ENCODE data around the gene METRNL. TPM values are rescaled to one million over a fixed set of nuclear protein-coding genes. Genes with fewer than 3 reads are reported as not detected.
A peak's percentile ranks its signal among the peaks of the same experiment; 100 is the strongest.
"Not testable (repeated sequence)": the region's sequence is repeated elsewhere in the genome, so short reads cannot be mapped to it uniquely, and the experiment has no call there.

Gene METRNL
- total and polyA plus RNA-seq, 12 donors: 39.0 to 134 (median 70.9) TPM

- intact Hi-C loops (cut with DNase I): loop anchor here in 1 of 10 donors (5.0 kb wide), 1 partner anchor 50 kb away; no protein-coding TSS in a partner anchor
- WGBS, 2 donors: 92 to 93% methylated on average over 8 of the region's 8 CpGs
These were observed 36.8 kb upstream of the METRNL start for GRCh38 chr17:83042522-83043158.

GRCh38 chr17:83044479-83044878 lies 34.9 kb upstream of the METRNL start:
- not testable (repeated sequence) for H3K27ac ChIP-seq, DNase-seq, H3K27me3 ChIP-seq, H3K4me3 ChIP-seq, ATAC-seq
- intact Hi-C loops (cut with DNase I): loop anchor here in 1 of 10 donors (5.0 kb wide), 1 partner anchor 52 kb away; no protein-coding TSS in a partner anchor
- H3K9me3 ChIP-seq: peaks cover 0 to 37% (median 25%) of the 10 kb centered on the region in 11 donors
- H3K4me1 ChIP-seq: peaks cover 0 to 17% (median 0%) of the 10 kb centered on the region in 9 donors
- H3K36me3 ChIP-seq: peaks cover 0 to 46% (median 10%) of the 10 kb centered on the region in 9 donors
- WGBS, 2 donors: 97 to 98% methylated on average over 18 of the region's 18 CpGs

More at GRCh38 chr17:83042522-83043158, 36.8 kb upstream of the METRNL start:
- Histone ChIP-seq H3K9me3 (peaks cover 0 to 37% (median 25%) of the 10 kb centered on the region in 11 donors), H3K36me3 (peaks cover 0 to 50% (median 10%) of the 10 kb centered on the region in 9 donors), H3K4me1 (peaks cover 0 to under 1% (median 0%) of the 10 kb centered on the region in 9 donors), H3K4me3 (no peak overlapping the region), H3K27ac (no peak overlapping the region), H3K27me3 (no peaks in the 10 kb centered on the region)
- ATAC-seq (no peak), DNase-seq (no peak)
- TF ChIP-seq, protein P1, sequence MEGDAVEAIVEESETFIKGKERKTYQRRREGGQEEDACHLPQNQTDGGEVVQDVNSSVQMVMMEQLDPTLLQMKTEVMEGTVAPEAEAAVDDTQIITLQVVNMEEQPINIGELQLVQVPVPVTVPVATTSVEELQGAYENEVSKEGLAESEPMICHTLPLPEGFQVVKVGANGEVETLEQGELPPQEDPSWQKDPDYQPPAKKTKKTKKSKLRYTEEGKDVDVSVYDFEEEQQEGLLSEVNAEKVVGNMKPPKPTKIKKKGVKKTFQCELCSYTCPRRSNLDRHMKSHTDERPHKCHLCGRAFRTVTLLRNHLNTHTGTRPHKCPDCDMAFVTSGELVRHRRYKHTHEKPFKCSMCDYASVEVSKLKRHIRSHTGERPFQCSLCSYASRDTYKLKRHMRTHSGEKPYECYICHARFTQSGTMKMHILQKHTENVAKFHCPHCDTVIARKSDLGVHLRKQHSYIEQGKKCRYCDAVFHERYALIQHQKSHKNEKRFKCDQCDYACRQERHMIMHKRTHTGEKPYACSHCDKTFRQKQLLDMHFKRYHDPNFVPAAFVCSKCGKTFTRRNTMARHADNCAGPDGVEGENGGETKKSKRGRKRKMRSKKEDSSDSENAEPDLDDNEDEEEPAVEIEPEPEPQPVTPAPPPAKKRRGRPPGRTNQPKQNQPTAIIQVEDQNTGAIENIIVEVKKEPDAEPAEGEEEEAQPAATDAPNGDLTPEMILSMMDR (IDR thresholded peaks at IDR 0.05): no peak

DNA sequence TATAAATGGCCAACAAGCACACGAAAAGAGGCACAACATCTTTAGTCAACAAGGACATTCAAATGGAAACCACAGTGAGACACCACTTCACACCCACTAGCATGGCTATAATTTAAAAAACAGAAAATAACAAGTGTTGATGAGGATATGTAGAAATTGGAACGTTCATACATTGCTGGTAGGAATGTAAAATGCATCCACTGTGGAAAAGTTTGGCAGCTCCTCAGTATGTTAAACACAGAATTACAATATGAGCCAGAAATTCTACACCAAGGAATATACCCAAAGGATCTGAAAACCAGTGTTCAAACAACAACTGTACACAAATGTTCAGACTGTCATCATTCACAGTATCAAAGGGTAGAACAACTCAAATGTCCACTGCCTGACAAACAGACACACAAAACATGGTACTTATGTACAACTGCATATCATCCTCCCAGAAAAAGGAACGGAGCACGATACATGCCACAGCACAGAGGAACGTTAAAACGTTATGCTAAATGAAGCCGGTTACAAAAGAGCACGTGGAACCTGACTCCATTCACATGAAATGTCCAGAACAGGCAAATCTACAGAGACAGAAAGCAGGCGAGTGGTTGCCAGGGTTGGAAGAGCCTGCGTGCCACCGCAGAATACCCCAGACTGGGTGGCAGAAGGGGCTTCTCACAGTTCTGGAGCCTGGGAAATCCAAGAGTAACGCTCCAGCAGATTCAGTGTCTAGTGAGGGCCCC lies 32.8 kb upstream of the METRNL start:
- Histone ChIP-seq H3K4me3 (no peak overlapping the region), H3K4me1 (peaks cover 0 to 30% (median 3%) of the 10 kb centered on the region in 9 donors), H3K27me3 (no peaks in the 10 kb centered on the region), H3K9me3 (peaks cover 0 to 20% (median 11%) of the 10 kb centered on the region in 11 donors), H3K36me3 (peaks cover 0 to 36% (median 10%) of the 10 kb centered on the region in 9 donors), H3K27ac (no peak overlapping the region)
- 95 to 98% methylated on average over 12 of the region's 12 CpGs for WGBS, 2 donors
- TF ChIP-seq, protein P1 (IDR thresholded peaks at IDR 0.05): no peak
- ATAC-seq: no peak
- intact Hi-C loops (cut with DNase I): no loop called here
- no peak for DNase-seq

DNA sequence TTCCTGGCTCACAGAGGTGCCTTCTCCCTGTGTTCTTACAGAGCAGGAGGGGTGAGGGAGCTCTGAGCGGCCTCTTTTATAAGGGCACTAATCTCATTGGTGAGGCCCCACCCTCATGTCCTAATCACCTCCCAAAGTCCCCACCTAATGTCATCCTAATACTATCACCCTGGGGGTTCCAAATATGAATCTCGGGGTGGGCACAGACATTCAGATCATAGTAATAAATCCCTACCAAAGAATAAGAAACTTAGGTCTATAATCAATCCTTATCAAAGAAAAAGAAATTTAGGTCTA lies 32.3 kb upstream of the METRNL start:
- Histone ChIP-seq H3K4me1 (peaks cover 0 to 33% (median 6%) of the 10 kb centered on the region in 9 donors), H3K9me3 (peaks cover 0 to 15% (median 6%) of the 10 kb centered on the region in 11 donors), H3K27ac (no peak overlapping the region), H3K27me3 (no peaks in the 10 kb centered on the region), H3K4me3 (no peak overlapping the region), H3K36me3 (peaks cover 0 to 31% (median 5%) of the 10 kb centered on the region in 9 donors)
- ATAC-seq: no peak
- DNase-seq: no peak
- intact Hi-C loops (cut with DNase I): no loop called here
- TF ChIP-seq, protein P1 (IDR thresholded peaks at IDR 0.05): no peak
- 68 to 78% methylated on average over 2 of the region's 2 CpGs for WGBS, 2 donors

GRCh38 chr17:83047818-83048475 lies 31.5 kb upstream of the METRNL start:
- peaks cover 0 to 23% (median 5%) of the 10 kb centered on the region in 9 donors for H3K36me3 ChIP-seq
- 89 to 96% methylated on average over 12 of the region's 12 CpGs for WGBS, 2 donors
- H3K9me3 ChIP-seq; ATAC-seq; DNase-seq; H3K27me3 ChIP-seq; intact Hi-C loops (cut with DNase I): not testable (repeated sequence)
- peak overlapping the region in 1 of 10 donors; percentile 37 for H3K4me3 ChIP-seq
- peak overlapping the region in 5 of 10 donors; percentile 4 to 94 (median 41) for H3K27ac ChIP-seq
- H3K4me1 ChIP-seq: peaks cover 1 to 38% (median 8%) of the 10 kb centered on the region in 9 donors

Measured in heart right ventricle (tissue), 16 donors.